Heart right ventricle (tissue), 16 donors: ENCODE measurements around the gene SDK2. TPM values are rescaled to one million over a fixed set of nuclear protein-coding genes. Genes with fewer than 3 reads are reported as not detected.

Experiments used
- ATAC-seq, 8 donors: fragments of 200-7000 bp; cut with Tn5 transposase; one replicate each; pipeline ENCODE4 v1.9.1; 2020; ENCODE audit warnings: mild to moderate bottlenecking in 8 of 8, moderate library complexity in 8 of 8, moderate number of reproducible peaks in 1 of 8
- DNase-seq, 2 donors: peaks; one replicate each; pipeline ENCODE4 v3.0.0-alpha.2; 2020
- H3K27ac ChIP-seq, 10 donors: fragments of 200-600 bp; sonication (generic) in 2 of 10; one replicate each; pipeline versions ENCODE4 v1.5.0 to v1.8.0; 2020 to 2022; ENCODE audit warnings: mild to moderate bottlenecking in 3 of 10
- H3K27me3 ChIP-seq, 7 donors: fragments of 200-600 bp; one replicate each; pipeline ENCODE4 v1.8.0; 2021 to 2022; ENCODE audit warnings: mild to moderate bottlenecking in 2 of 7
- H3K36me3 ChIP-seq, 9 donors: fragments of 200-600 bp; sonication (generic) in 1 of 9; one replicate each; pipeline versions ENCODE4 v1.5.0 to v1.8.0; 2020 to 2022; ENCODE audit warnings: mild to moderate bottlenecking in 2 of 9
- H3K4me1 ChIP-seq, 9 donors: fragments of 200-600 bp; sonication (generic) in 1 of 9; one replicate each; pipeline versions ENCODE4 v1.5.0 to v1.8.0; 2020 to 2022; ENCODE audit warnings: mild to moderate bottlenecking in 4 of 9
- H3K4me3 ChIP-seq, 10 donors: fragments of 200-600 bp; sonication (generic) in 2 of 10; one replicate each; pipeline versions ENCODE4 v1.5.0 to v1.8.0; 2020 to 2022; ENCODE audit warnings: mild to moderate bottlenecking in 7 of 10, moderate library complexity in 2 of 10
- H3K9me3 ChIP-seq, 11 donors: fragments of 200-600 bp in 10 of 11; sonication (generic) in 2 of 11; one replicate each; pipeline versions ENCODE4 v1.5.0 to v1.8.0; 2013 to 2022; ENCODE audit warnings: mild to moderate bottlenecking in 2 of 11, control low read depth in 1 of 11, moderate library complexity in 1 of 11
- WGBS, 2 donors: extraction: QIAGEN DNeasy Blood & Tissue Kit; methylation state at CpG; one replicate each; pipeline ENCODE4 v1.1.7; 2013; ENCODE audit warnings: inconsistent platforms in 1 of 2; 5-methylcytosine and 5-hydroxymethylcytosine counted together
- intact Hi-C, 10 donors: fragments of 100-400 bp; cut with DNase I; formaldehyde crosslinking; loops; one replicate each; pipeline versions ENCODE4 v1.11.1 to v1.14.2; 2022
- polyA plus RNA-seq, 2 donors: library from polyadenylated mRNA; stranded (reverse); fragments of 200-250 nt; gene quantifications; one replicate each; pipeline ENCODE4 v1.2.3, GENCODE V29; 2013
- total RNA-seq, 10 donors: library from RNA; stranded (reverse); fragmentation: NEBNext Ultra II Directional in 3 of 10; extraction: Animal tissue kit (Norgen Biotek cat#: 25700) in 3 of 10; gene quantifications; one replicate each; pipeline versions ENCODE4 v1.2.1 to v1.2.4, GENCODE V29; 2021 to 2023
- TF ChIP-seq, protein P1 (sequence below), 9 donors: fragments of 200-600 bp; sonication (generic) in 2 of 9; IDR thresholded peaks; one replicate each; pipeline versions ENCODE4 v1.5.0 to v1.8.0; 2021 to 2022; ENCODE audit warnings: antibody characterized with exemption in 9 of 9, mild to moderate bottlenecking in 5 of 9, moderate library complexity in 1 of 9
- donor health status: Arrhythmogenic right ventricular cardiomyopathy.
- donor health status: ischemic (EF 13 %, LVEDD 7.1; RV severe dilation, severe dysfunction).
- donor health status: healthy with polysubstance abuse.
- donor health status: DM: no; HTN: yes; CAD: no.
- donor health status: DM: no; HTN: no; CAD: no.
- donor health status: ischemic (EF 25% LVEDD 6.9; RV normal size, moderate dysfunction).
- donor health status: ischemic (EF 25% LVEDD 5.7; RV mildly dilated, moderate dysfunction).
- donor health status: healthy.
- donor health status: DM: yes; HTN: yes; CAD: no.
- donor health status: Ischemic cardiomyopathy.
- donor health status: ischemic (EF 35%, LVEDD 5.7; RV mildly dilated, moderate dysfunction).
- donor health status: nonischemic (EF 11% LVEDD 7.7; RV severe dilation, severe dysfunction).
- donor health status: DM: yes; HTN: yes; CAD: no.
- donor health status: PGD.
- donor health status: ischemic (EF 29% LVEDD 5.4; RV normal size, mild dysfunction).
- donor health status: nonischemic (EF 23%, LVEDD 6.1; RV moderate dilation, normal function).

Gene SDK2
- total and polyA plus RNA-seq, 12 donors, result 0.44 to 4.2 (median 1.9) TPM

DNA sequence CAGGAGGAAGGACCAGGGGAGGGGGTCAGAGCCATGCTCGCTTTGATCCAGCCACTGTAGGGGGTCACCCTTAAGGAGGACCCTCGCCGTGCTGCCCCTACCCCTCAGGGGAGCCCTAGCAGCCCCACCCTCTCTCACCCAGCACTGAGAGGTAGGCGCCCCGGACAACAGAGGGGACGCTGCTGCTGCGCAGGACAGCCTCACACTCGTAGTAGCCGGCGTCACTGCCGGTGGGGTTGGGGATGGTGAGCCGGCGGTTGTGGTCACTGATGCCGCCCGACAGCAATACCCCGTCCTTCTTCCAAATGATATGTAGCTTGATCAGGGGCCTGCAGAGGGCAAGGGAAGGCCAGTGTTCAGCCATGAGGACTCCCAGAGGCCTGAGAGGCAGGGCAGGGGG, 206.4 kb downstream of the SDK2 start:
- intact Hi-C loops, result loop anchor here in 6 of 10 donors (10.0 kb wide), 4 partner anchors 97 to 517 kb away; no protein-coding TSS in a partner anchor
- no peak for DNase-seq
- no peak for ATAC-seq
- no peak overlapping the region for H3K27ac ChIP-seq
- no peaks in the 10 kb centered on the region for H3K27me3 ChIP-seq
- no peak overlapping the region for H3K4me3 ChIP-seq
- H3K9me3 ChIP-seq, result peaks cover 0 to 5% (median 0%) of the 10 kb centered on the region in 11 donors
- WGBS, 2 donors, result 89% methylated on average over 16 of the region's 16 CpGs
- TF ChIP-seq, protein P1, sequence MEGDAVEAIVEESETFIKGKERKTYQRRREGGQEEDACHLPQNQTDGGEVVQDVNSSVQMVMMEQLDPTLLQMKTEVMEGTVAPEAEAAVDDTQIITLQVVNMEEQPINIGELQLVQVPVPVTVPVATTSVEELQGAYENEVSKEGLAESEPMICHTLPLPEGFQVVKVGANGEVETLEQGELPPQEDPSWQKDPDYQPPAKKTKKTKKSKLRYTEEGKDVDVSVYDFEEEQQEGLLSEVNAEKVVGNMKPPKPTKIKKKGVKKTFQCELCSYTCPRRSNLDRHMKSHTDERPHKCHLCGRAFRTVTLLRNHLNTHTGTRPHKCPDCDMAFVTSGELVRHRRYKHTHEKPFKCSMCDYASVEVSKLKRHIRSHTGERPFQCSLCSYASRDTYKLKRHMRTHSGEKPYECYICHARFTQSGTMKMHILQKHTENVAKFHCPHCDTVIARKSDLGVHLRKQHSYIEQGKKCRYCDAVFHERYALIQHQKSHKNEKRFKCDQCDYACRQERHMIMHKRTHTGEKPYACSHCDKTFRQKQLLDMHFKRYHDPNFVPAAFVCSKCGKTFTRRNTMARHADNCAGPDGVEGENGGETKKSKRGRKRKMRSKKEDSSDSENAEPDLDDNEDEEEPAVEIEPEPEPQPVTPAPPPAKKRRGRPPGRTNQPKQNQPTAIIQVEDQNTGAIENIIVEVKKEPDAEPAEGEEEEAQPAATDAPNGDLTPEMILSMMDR (IDR thresholded peaks at IDR 0.05), result no peak
- no peaks in the 10 kb centered on the region for H3K4me1 ChIP-seq
- no peaks in the 10 kb centered on the region for H3K36me3 ChIP-seq

DNA sequence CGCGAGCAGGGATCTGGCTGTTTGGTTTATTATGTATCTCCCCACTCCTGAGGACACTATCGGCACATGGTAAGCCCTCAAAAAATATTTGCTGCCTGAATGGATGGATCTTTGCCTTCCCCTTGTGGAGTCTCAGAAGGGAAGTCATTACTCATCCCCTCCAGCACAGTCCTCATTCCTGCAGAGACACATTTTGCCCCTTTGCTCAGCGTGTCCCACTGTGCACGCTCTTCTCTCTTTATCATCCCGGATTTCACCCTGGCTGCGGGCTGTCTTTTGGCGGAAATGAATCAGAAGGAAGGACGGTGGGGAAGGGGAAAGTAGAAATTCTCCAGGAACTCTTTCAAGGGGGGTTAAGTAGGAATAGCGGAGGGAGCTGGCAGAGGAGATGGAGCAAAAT, 207.3 kb downstream of the SDK2 start:
- WGBS, 2 donors, result 52 to 71% methylated on average over 10 of the region's 10 CpGs
- no peak for ATAC-seq

DNA sequence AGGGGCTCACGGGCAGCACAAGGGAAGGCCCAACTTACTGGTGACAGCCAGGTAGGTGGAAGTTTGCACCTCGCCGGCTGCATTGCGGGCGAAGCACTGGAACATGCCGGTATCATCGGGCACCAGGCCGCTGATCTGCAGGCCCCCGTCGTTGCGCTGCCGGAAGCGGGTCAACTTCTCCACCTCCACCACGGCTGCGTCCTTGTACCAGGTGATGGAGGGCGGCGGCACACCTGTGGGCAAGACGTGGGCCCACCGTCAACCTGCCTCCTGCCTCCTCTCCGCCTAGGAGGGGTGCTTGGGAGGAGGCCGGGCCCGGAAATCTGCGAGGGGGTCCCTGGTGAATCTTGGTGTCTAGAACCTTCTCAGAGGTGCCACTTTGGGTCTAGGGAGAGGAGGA, 208.8 kb downstream of the SDK2 start:
- ATAC-seq (no peak), DNase-seq (no peak)
- TF ChIP-seq, protein P1 (IDR thresholded peaks at IDR 0.05), result no peak
- Histone ChIP-seq H3K4me1 (peaks cover 0 to 8% (median 0%) of the 10 kb centered on the region in 9 donors), H3K9me3 (no peaks in the 10 kb centered on the region), H3K27ac (no peak overlapping the region), H3K4me3 (no peak overlapping the region), H3K36me3 (no peaks in the 10 kb centered on the region), H3K27me3 (peaks cover 0 to 4% (median 0%) of the 10 kb centered on the region in 7 donors)
- 94 to 97% methylated on average over 23 of the region's 23 CpGs for WGBS, 2 donors
- intact Hi-C loops, result loop anchor here in 6 of 10 donors (10.0 kb wide), 4 partner anchors 99 to 519 kb away; no protein-coding TSS in a partner anchor

More for the DNA sequence above, 207.3 kb downstream of the SDK2 start:
- TF ChIP-seq, protein P1 (IDR thresholded peaks at IDR 0.05), result no peak
- peaks cover 0 to 2% (median 0%) of the 10 kb centered on the region in 7 donors for H3K27me3 ChIP-seq
- peaks cover 0 to 5% (median 0%) of the 10 kb centered on the region in 11 donors for H3K9me3 ChIP-seq
- H3K4me1 ChIP-seq, result no peaks in the 10 kb centered on the region
- no peaks in the 10 kb centered on the region for H3K36me3 ChIP-seq
- intact Hi-C loops, result loop anchor here in 6 of 10 donors (10.0 kb wide), 4 partner anchors 98 to 518 kb away; no protein-coding TSS in a partner anchor
- H3K27ac ChIP-seq, result no peak overlapping the region
- no peak for DNase-seq
- H3K4me3 ChIP-seq, result no peak overlapping the region

DNA sequence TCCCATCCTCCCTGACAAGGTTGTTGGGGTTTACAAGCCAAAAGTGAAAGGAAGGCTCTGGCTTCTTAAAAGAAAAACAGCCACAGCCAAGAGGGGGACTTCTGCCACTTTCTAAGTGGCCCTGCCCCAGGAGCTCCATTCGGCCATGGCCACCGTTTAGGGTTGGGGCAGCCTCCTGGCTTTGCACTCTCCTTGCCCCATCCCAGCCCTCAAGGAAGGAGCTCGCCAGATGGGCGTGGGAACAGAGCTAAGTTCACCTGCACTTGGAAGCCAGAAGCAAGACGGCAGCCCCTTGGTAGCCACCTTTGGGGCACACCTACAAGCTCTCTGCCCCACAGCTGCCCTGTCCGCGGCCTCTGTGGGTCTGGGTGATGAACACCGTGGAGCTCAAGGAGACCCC, 210.1 kb downstream of the SDK2 start:
- no peak overlapping the region for H3K27ac ChIP-seq
- intact Hi-C loops, result loop anchor here (5.0 to 10.0 kb wide), 10 partner anchors 101 to 743 kb away; partner anchors contain the start of gene SDK2 (in 2 of the 10)
- ATAC-seq, result no peak
- H3K27me3 ChIP-seq, result peaks cover 0 to 4% (median 0%) of the 10 kb centered on the region in 7 donors
- H3K9me3 ChIP-seq, result no peaks in the 10 kb centered on the region
- peaks cover 0 to 15% (median 8%) of the 10 kb centered on the region in 9 donors for H3K4me1 ChIP-seq
- 90 to 91% methylated on average over 8 of the region's 8 CpGs for WGBS, 2 donors
- no peak overlapping the region for H3K4me3 ChIP-seq
- TF ChIP-seq, protein P1 (IDR thresholded peaks at IDR 0.05), result no peak
- H3K36me3 ChIP-seq, result no peaks in the 10 kb centered on the region
- DNase-seq, result no peak
